Fibroblast of mammary gland (primary cell): Measurements from ENCODE around the gene GOLGA6A.

Experiments used
- DNase-seq: peaks from one replicate; pipeline ENCODE4 v3.0.0-alpha.2; 2010; ENCODE audit warnings: low read depth
- H3K4me3 ChIP-seq: 2 replicates; pipeline ENCODE4 v1.5.1; 2011; ENCODE audit warnings: low read depth, mild to moderate bottlenecking, low read length, moderate library complexity; ENCODE audit not compliant: control insufficient read depth
- TF ChIP-seq, protein P1 (sequence below): conservative IDR thresholded peaks from 2 replicates; pipeline ENCODE4 v1.5.1; 2011; ENCODE audit warnings: low read depth, low read length, inconsistent platforms; ENCODE audit not compliant: control insufficient read depth, insufficient read depth

GOLGA6A gene

DNA sequence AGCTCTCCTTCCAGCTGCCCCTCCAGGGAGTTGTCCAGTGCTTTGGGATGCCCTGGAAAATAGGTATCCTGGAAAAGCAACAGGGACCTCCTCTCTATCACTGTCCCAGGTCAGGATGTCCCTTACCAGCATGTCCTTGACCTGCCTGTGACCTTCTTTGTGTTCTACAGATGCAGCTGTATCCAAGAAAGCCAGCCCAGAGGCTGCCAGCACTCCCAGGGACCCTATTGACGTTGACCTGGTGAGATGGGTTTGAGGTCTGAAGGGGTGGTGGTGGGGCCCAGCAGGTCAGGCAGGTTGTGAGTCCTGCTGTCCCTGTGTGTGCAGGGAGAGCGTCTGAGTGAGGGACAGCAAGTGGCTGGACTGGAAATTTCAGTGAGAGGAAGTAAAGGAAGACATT lies 57.7 kb downstream of the GOLGA6A start:
- TF ChIP-seq, protein P1, sequence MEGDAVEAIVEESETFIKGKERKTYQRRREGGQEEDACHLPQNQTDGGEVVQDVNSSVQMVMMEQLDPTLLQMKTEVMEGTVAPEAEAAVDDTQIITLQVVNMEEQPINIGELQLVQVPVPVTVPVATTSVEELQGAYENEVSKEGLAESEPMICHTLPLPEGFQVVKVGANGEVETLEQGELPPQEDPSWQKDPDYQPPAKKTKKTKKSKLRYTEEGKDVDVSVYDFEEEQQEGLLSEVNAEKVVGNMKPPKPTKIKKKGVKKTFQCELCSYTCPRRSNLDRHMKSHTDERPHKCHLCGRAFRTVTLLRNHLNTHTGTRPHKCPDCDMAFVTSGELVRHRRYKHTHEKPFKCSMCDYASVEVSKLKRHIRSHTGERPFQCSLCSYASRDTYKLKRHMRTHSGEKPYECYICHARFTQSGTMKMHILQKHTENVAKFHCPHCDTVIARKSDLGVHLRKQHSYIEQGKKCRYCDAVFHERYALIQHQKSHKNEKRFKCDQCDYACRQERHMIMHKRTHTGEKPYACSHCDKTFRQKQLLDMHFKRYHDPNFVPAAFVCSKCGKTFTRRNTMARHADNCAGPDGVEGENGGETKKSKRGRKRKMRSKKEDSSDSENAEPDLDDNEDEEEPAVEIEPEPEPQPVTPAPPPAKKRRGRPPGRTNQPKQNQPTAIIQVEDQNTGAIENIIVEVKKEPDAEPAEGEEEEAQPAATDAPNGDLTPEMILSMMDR, result no peak
- no peak overlapping the region for H3K4me3 ChIP-seq

DNA sequence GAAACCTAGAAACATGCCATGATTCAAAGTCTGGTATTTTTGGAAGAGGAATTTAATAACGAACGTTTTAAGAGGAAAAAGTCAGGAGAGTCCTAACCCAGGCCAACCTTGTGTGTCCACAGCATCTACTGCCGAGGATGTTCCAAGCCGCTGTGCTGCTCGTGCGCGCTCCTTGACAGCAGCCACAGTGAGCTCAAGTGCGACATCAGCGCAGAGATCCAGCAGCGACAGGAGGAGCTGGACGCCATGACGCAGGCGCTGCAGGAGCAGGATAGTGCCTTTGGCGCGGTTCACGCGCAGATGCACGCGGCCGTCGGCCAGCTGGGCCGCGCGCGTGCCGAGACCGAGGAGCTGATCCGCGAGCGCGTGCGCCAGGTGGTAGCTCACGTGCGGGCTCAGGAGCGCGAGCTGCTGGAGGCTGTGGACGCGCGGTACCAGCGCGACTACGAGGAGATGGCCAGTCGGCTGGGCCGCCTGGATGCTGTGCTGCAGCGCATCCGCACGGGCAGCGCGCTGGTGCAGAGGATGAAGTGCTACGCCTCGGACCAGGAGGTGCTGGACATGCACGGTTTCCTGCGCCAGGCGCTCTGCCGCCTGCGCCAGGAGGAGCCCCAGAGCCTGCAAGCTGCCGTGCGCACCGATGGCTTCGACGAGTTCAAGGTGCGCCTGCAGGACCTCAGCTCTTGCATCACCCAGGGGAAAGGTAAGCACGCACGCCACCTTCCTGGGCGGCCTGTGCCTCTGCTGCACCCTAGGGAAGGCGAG lies 59.5 kb downstream of the GOLGA6A start:
- H3K4me3 ChIP-seq, result no peak overlapping the region
- DNase-seq, result no peak
- TF ChIP-seq, protein P1, result no peak

More for the DNA sequence above, 57.7 kb downstream of the GOLGA6A start:
- no peak for DNase-seq
